ENCODE results near the gene ADPRM.

ADPRM gene

GRCh38 chr17:10697092-10698081 is at the start of gene ADPRM, which contains the start of gene SCO1:
Gene ADPRM (plus strand): TSS chr17:10697594. CDS start chr17:10704927, 7,333 bp downstream.
Gene SCO1 (minus strand): TSS chr17:10697533. CDS start chr17:10697507, 26 bp downstream.
- peak; percentile 35; the same call in 1 of the 2 replicates for TF ChIP-seq CTCF (IDR thresholded peaks at IDR 0.05)

- no peak for TF ChIP-seq CTCF (IDR thresholded peaks at IDR 0.05)
Measured at GRCh38 chr17:10648381-10648780, 49.0 kb upstream of the ADPRM start.

- no peak for TF ChIP-seq CTCF (IDR thresholded peaks at IDR 0.05)
Measured at GRCh38 chr17:10648956-10649355, 48.4 kb upstream of the ADPRM start.

- TF ChIP-seq CTCF (IDR thresholded peaks at IDR 0.05), result no peak
Measured at GRCh38 chr17:10649602-10650001, 47.8 kb upstream of the ADPRM start.

- TF ChIP-seq CTCF (IDR thresholded peaks at IDR 0.05), result no peak
Measured at GRCh38 chr17:10651927-10652326, 45.5 kb upstream of the ADPRM start.

GRCh38 chr17:10652984-10653659 is 44.3 kb upstream of the ADPRM start:
- TF ChIP-seq CTCF (IDR thresholded peaks at IDR 0.05), result no peak

GRCh38 chr17:10653987-10654386 is 43.4 kb upstream of the ADPRM start:
- no peak for TF ChIP-seq CTCF (IDR thresholded peaks at IDR 0.05)
